IMR-90 (cell line): ENCODE measurements around the gene EVA1A. TPM values are rescaled to one million over a fixed set of nuclear protein-coding genes. Genes with fewer than 3 reads are reported as not detected.

ENCODE experiments used
- ATAC-seq: fragments of 200-7000 bp; cut with Tn5 transposase; 2 replicates; pipeline ENCODE4 v1.9.1; 2020; ENCODE audit warnings: low read depth, mild to moderate bottlenecking, moderate library complexity
- BruUV-seq: library from RNA; stranded (reverse); fragments of 400-500 nt; replicated peaks from 2 replicates; lab custom pipeline; 2021; lab: Mats Ljungman, UMichigan
- CTCF ChIA-PET: fragments of 300-600 bp; formaldehyde crosslinking; extraction: SDS; loops from one replicate; lab custom pipeline; 2021; ENCODE audit warnings: antibody characterized with exemption; lab: Yijun Ruan, JAX
- POLR2A ChIA-PET: fragments of 300-600 bp; sonication (Branson Sonifier 250); formaldehyde crosslinking; loops from one replicate; lab custom pipeline; 2022; ENCODE audit warnings: antibody characterized with exemption; ENCODE audit not compliant: unreplicated experiment; lab: Charles Lee
- DNase-seq: peaks from one replicate; pipeline ENCODE4 v3.0.0; 2013
- H2AFZ ChIP-seq: replicated peaks from 2 replicates; pipeline ENCODE3; 2013; ENCODE audit warnings: low read length, mild to moderate bottlenecking; ENCODE audit not compliant: poor library complexity
- H2AK5ac ChIP-seq: 2 replicates; pipeline ENCODE4 v1.6.1; 2013; ENCODE audit warnings: low read depth, low read length, inconsistent platforms
- H2AK9ac ChIP-seq: replicated peaks from 2 replicates; pipeline ENCODE3; 2013; ENCODE audit warnings: mild to moderate bottlenecking, low read depth, low read length, moderate library complexity; ENCODE audit not compliant: poor library complexity
- H2BK120ac ChIP-seq: 2 replicates; pipeline ENCODE4 v1.6.1; 2013; ENCODE audit warnings: low read depth, low read length, inconsistent platforms
- H2BK15ac ChIP-seq: 3 replicates; pipeline ENCODE4 v1.6.1; 2013; ENCODE audit warnings: low read depth, low read length, inconsistent platforms
- H2BK20ac ChIP-seq: 2 replicates; pipeline ENCODE4 v1.6.1; 2013; ENCODE audit warnings: low read depth, mild to moderate bottlenecking, inconsistent platforms, low read length, moderate library complexity
- H2BK5ac ChIP-seq: 2 replicates; pipeline ENCODE4 v1.6.1; 2013; ENCODE audit warnings: mild to moderate bottlenecking, low read depth, low read length, inconsistent platforms; ENCODE audit not compliant: poor library complexity, severe bottlenecking
- H3K14ac ChIP-seq: replicated peaks from 2 replicates; pipeline ENCODE4 v1.6.1; 2013; ENCODE audit warnings: low read depth, low read length, inconsistent platforms
- H3K18ac ChIP-seq: 2 replicates; pipeline ENCODE4 v1.6.1; 2013; ENCODE audit warnings: low read depth, low read length, control low read depth
- H3K23ac ChIP-seq: 2 replicates; pipeline ENCODE4 v1.6.1; 2013; ENCODE audit warnings: low read depth, low read length, inconsistent platforms
- H3K27ac ChIP-seq: 2 replicates; pipeline ENCODE4 v1.5.1; 2013; ENCODE audit warnings: mild to moderate bottlenecking, control low read depth, low read length; ENCODE audit not compliant: insufficient read depth
- H3K27me3 ChIP-seq: 2 replicates; pipeline ENCODE4 v1.6.1; 2013; ENCODE audit warnings: low read length; ENCODE audit not compliant: control insufficient read depth, insufficient read depth
- H3K36me3 ChIP-seq: 2 replicates; pipeline ENCODE4 v1.6.1; 2013; ENCODE audit warnings: low read length, mixed read lengths; ENCODE audit not compliant: control insufficient read depth, insufficient read depth
- H3K4ac ChIP-seq: 2 replicates; pipeline ENCODE4 v1.6.1; 2013; ENCODE audit warnings: low read depth, low read length, inconsistent platforms
- H3K4me1 ChIP-seq: 2 replicates; pipeline ENCODE4 v1.6.1; 2013; ENCODE audit warnings: low read length, mixed read lengths; ENCODE audit not compliant: control insufficient read depth, insufficient read depth
- H3K4me2 ChIP-seq: 2 replicates; pipeline ENCODE4 v1.6.1; 2013; ENCODE audit warnings: low read depth, mild to moderate bottlenecking, control low read depth, low read length, moderate library complexity
- H3K4me3 ChIP-seq: 2 replicates; pipeline ENCODE4 v1.5.1; 2013; ENCODE audit warnings: low read depth, mild to moderate bottlenecking, control low read depth, low read length, moderate library complexity; ENCODE audit not compliant: insufficient read depth
- H3K56ac ChIP-seq: 2 replicates; pipeline ENCODE4 v1.6.1; 2013; ENCODE audit warnings: low read length, inconsistent platforms; ENCODE audit not compliant: insufficient read depth; ENCODE audit errors: extremely low read depth
- H3K79me1 ChIP-seq, 2 experiments: 2 replicates each; pipeline ENCODE4 v1.6.1; 2013; ENCODE audit warnings: low read length in 2 of 2, inconsistent platforms in 1 of 2, low read depth in 1 of 2
- H3K9ac ChIP-seq: 2 replicates; pipeline ENCODE4 v1.6.1; 2013; ENCODE audit warnings: low read depth, low read length, control low read depth
- H3K9me1 ChIP-seq: 2 replicates; pipeline ENCODE4 v1.6.1; 2013; ENCODE audit warnings: low read length, inconsistent platforms; ENCODE audit not compliant: insufficient read depth
- H3K9me3 ChIP-seq: 2 replicates; pipeline ENCODE4 v1.6.1; 2013; ENCODE audit warnings: low read length; ENCODE audit not compliant: control insufficient read depth, insufficient read depth
- H4K20me1 ChIP-seq: 2 replicates; pipeline ENCODE4 v1.6.1; 2013; ENCODE audit warnings: low read length, inconsistent platforms; ENCODE audit not compliant: insufficient read depth
- H4K5ac ChIP-seq: 2 replicates; pipeline ENCODE4 v1.6.1; 2013; ENCODE audit warnings: mild to moderate bottlenecking, low read depth, low read length, control low read depth
- H4K8ac ChIP-seq, 2 experiments: 2 replicates each; pipeline ENCODE4 v1.6.1; 2013; ENCODE audit warnings: low read depth in 2 of 2, low read length in 2 of 2, control low read depth in 1 of 2, inconsistent platforms in 1 of 2
- H4K91ac ChIP-seq: 2 replicates; pipeline ENCODE4 v1.6.1; 2013; ENCODE audit warnings: low read depth, low read length, inconsistent platforms; ENCODE audit not compliant: insufficient read depth
- BHLHE40 ChIP-seq: fragments of 150-350 bp; IDR thresholded peaks from 2 replicates; pipeline ENCODE4 v1.6.1; 2016; ENCODE audit warnings: mild to moderate bottlenecking, low read depth, low read length
- CEBPB ChIP-seq: IDR thresholded peaks from 2 replicates; pipeline ENCODE4 v1.6.1; 2012; ENCODE audit warnings: low read depth, low read length, improper control_type of control experiment
- ELK1 ChIP-seq: fragments of 150-350 bp; IDR thresholded peaks from 2 replicates; pipeline ENCODE4 v1.6.1; 2016; ENCODE audit warnings: low read depth, mild to moderate bottlenecking, low read length, moderate library complexity, borderline replicate concordance
- MAFK ChIP-seq: IDR thresholded peaks from 2 replicates; pipeline ENCODE4 v1.6.1; 2012; ENCODE audit warnings: low read depth, low read length, improper control_type of control experiment
- MAZ ChIP-seq: IDR thresholded peaks from 2 replicates; pipeline ENCODE4 v1.6.1; 2012; ENCODE audit warnings: low read depth, mild to moderate bottlenecking, low read length, improper control_type of control experiment, moderate library complexity, borderline replicate concordance
- POLR2A ChIP-seq: IDR thresholded peaks from 2 replicates; pipeline ENCODE4 v1.6.1; 2012; ENCODE audit warnings: mild to moderate bottlenecking, low read depth, low read length
- RAD21 ChIP-seq: IDR thresholded peaks from 2 replicates; pipeline ENCODE4 v1.6.1; 2012; ENCODE audit warnings: low read length, improper control_type of control experiment
- SMC3 ChIP-seq: fragments of 150-350 bp; IDR thresholded peaks from 2 replicates; pipeline ENCODE4 v1.6.1; 2016; ENCODE audit warnings: low read depth, mild to moderate bottlenecking, antibody characterized with exemption, low read length, moderate library complexity
- WGBS, 2 experiments: methylation state at CpG; one replicate each; pipeline versions ENCODE4 v1.1.5 to v1.1.7; 2013; ENCODE audit warnings: missing lambda C conversion rate in 2 of 2; ENCODE audit not compliant: insufficient read length in 1 of 2; ENCODE audit errors: extremely low coverage in 2 of 2; 5-methylcytosine and 5-hydroxymethylcytosine counted together
- dilution Hi-C: fragments of 300-500 bp; cut with HindIII; formaldehyde crosslinking; loops from one replicate; pipeline ENCODE4 v1.14.3; 2018; ENCODE audit warnings: low sequenced_read_pairs; ENCODE audit not compliant: unreplicated experiment
- in situ Hi-C: fragments of 300-500 bp; cut with MboI; formaldehyde crosslinking; loops from 3 replicates; pipeline ENCODE4 v1.14.3; 2019; ENCODE audit warnings: low sequenced_read_pairs, inconsistent platforms, mixed read lengths
- intact Hi-C: fragments of 100-400 bp; cut with micrococcal nuclease; formaldehyde crosslinking; loops from 2 replicates; pipeline ENCODE4 v1.10.0; 2022
- polyA plus RNA-seq, 3 experiments: library from polyadenylated mRNA; depleted of rRNA; stranded (reverse); fragments of >200 nt; gene quantifications; 2 replicates each; pipeline ENCODE4 v1.2.3, GENCODE V29; 2012; ENCODE audit warnings: low replicate concordance in 1 of 3
- total RNA-seq: library from RNA; depleted of rRNA; stranded (reverse); fragments of >200 nt; gene quantifications from 2 replicates; pipeline ENCODE4 v1.2.3, GENCODE V29; 2012
- TF ChIP-seq, protein P1 (sequence below): fragments of 150-350 bp; IDR thresholded peaks from 2 replicates; pipeline ENCODE4 v1.6.1; 2017; ENCODE audit warnings: mild to moderate bottlenecking, antibody characterized with exemption, low read length, low read depth
- TF ChIP-seq, protein P2 (sequence below): conservative IDR thresholded peaks from 2 replicates; pipeline ENCODE4 v1.5.1; 2012; ENCODE audit warnings: mild to moderate bottlenecking, low read depth, low read length, improper control_type of control experiment

The EVA1A gene
- total and polyA plus RNA-seq, 2 of the 4 experiments (the other 2 are of a cell fraction): 54.5 to 93.7 TPM

DNA sequence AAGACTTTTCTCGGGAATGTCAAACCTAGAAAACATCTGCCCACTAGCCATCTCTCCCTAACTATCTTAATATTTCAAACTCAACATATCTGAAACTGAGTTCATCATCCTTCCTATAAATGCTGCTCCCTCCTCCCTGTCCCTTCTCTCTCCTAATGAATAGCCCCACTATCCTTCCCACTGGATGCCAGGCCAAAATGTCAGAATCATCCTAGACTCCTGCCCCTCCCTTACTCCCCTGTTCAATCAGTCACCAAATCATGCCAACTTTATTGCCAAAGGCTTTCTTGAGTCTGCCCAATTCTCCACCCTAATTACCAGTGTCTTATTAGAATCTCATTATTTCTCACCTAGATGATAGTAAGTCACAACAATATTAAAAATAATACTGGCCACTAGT is 8.5 kb downstream of the EVA1A start:
- Histone ChIP-seq H3K27me3 (no peaks in the 10 kb centered on the region), H2BK20ac (no peak overlapping the region), H3K79me1 (peaks cover 66 to 98% of the 10 kb centered on the region in 2 experiments), H3K9me1 (peaks cover 49% of the 10 kb centered on the region), H3K18ac (no peak overlapping the region), H3K9me3 (no peaks in the 10 kb centered on the region), H2BK120ac (no peak overlapping the region), H3K4ac (no peak overlapping the region), H4K5ac (no peak overlapping the region), H3K56ac (no peak overlapping the region), H4K91ac (no peak overlapping the region), H3K4me2 (no peak overlapping the region), H3K27ac (no peak overlapping the region), H2AFZ (no peak overlapping the region), H4K20me1 (peaks cover 73% of the 10 kb centered on the region), H2AK5ac (no peak overlapping the region), H2BK15ac (no peak overlapping the region), H3K23ac (no peak overlapping the region), H2AK9ac (no peak overlapping the region), H3K36me3 (peaks cover 11% of the 10 kb centered on the region), H3K9ac (no peak overlapping the region), H3K4me3 (no peak overlapping the region), H3K14ac (no peak overlapping the region), H3K4me1 (peaks cover 9% of the 10 kb centered on the region), H2BK5ac (no peak overlapping the region), H4K8ac (no peak overlapping the region)
- no CpG with 5 or more reads among the region's 1 CpG for WGBS, 2 experiments
- ChIA-PET POLR2A (no interaction called here), CTCF (interaction anchor here (1.4 kb wide), 1 partner anchor 54 kb away, joined by 4 read pairs; no protein-coding TSS in a partner anchor)
- DNase-seq (no peak), ATAC-seq (no peak)
- TF ChIP-seq, protein P1, sequence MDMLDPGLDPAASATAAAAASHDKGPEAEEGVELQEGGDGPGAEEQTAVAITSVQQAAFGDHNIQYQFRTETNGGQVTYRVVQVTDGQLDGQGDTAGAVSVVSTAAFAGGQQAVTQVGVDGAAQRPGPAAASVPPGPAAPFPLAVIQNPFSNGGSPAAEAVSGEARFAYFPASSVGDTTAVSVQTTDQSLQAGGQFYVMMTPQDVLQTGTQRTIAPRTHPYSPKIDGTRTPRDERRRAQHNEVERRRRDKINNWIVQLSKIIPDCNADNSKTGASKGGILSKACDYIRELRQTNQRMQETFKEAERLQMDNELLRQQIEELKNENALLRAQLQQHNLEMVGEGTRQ: no peak
- TF ChIP-seq, protein P2, sequence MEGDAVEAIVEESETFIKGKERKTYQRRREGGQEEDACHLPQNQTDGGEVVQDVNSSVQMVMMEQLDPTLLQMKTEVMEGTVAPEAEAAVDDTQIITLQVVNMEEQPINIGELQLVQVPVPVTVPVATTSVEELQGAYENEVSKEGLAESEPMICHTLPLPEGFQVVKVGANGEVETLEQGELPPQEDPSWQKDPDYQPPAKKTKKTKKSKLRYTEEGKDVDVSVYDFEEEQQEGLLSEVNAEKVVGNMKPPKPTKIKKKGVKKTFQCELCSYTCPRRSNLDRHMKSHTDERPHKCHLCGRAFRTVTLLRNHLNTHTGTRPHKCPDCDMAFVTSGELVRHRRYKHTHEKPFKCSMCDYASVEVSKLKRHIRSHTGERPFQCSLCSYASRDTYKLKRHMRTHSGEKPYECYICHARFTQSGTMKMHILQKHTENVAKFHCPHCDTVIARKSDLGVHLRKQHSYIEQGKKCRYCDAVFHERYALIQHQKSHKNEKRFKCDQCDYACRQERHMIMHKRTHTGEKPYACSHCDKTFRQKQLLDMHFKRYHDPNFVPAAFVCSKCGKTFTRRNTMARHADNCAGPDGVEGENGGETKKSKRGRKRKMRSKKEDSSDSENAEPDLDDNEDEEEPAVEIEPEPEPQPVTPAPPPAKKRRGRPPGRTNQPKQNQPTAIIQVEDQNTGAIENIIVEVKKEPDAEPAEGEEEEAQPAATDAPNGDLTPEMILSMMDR: no peak
- no peak for TF ChIP-seq CEBPB
- TF ChIP-seq ELK1: no peak
- TF ChIP-seq RAD21: no peak
- TF ChIP-seq MAFK: no peak
- no peak for TF ChIP-seq BHLHE40
- no peak for TF ChIP-seq SMC3
- no peak for TF ChIP-seq MAZ
- TF ChIP-seq POLR2A: no peak
- no TSS peak for BruUV-seq
- dilution Hi-C loops: no loop called here
- intact Hi-C loops: no loop called here
- in situ Hi-C loops: no loop called here
